Measurements from ENCODE around the gene COG7. TPM values are rescaled to one million over a fixed set of nuclear protein-coding genes. Genes with fewer than 3 reads are reported as not detected.

Gene COG7
- total RNA-seq, 2 donors from 2014 or later, result 31.4 to 40.0 TPM

DNA sequence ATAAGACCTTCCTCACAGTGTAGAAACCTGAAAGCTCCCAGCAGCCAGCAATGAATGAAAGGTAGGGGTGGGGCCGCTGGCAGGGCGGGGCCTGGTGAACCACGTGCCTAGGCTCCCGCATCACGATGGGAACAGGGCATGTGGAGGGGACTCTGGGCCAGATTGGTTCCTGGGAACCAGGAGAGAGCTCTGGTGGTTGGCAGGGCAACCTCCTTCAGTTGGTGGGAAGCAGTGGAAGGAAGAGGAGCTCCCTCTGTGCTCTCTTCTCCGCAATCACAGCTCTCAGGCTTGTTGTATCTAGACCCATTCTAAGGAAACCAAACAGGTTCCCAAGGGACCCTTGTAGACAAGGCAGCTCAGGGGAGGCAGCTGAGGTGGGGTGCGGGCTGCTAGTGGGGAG lies 46.8 kb upstream of the COG7 start:
- Histone ChIP-seq H3K36me3 (no peaks in the 10 kb centered on the region), H3K4me3 (no peak overlapping the region), H3K4me1 (peaks cover 10% of the 10 kb centered on the region), H3K9ac (ENCODE audit: low read depth in 2 of 2, low read length in 2 of 2) (no peak overlapping the region), H3K9me3 (no peaks in the 10 kb centered on the region), H3K27ac (no peak overlapping the region), H3K27me3 (no peaks in the 10 kb centered on the region)
- intact Hi-C loops (cut with DNase I), result no loop called here
- DNase-seq, result no peak
- no peak for TF ChIP-seq CTCF (IDR thresholded peaks at IDR 0.05)

DNA sequence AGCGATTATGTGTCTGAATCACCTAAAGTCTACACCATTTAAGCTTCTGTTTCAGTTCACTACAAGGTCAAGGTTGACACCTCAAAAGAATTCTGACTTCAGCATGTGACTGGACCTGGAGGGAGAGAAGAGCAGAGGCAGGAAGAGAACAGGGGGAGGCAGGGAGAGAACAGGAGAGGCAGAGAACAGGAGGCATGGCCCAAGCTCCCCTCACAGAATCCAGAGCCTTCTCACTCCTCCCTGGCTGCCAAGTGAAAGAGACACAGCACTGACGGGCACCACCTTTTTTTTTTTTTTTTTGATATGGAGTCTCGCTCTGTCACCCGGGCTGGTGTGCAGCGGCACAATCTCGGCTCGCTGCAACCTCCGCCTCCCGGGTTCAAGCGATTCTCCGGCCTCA lies 45.9 kb upstream of the COG7 start:
- Histone ChIP-seq H3K9me3 (no peaks in the 10 kb centered on the region), H3K4me3 (no peak overlapping the region), H3K27ac (no peak overlapping the region), H3K36me3 (no peaks in the 10 kb centered on the region), H3K4me1 (peaks cover 6% of the 10 kb centered on the region), H3K9ac (ENCODE audit: low read depth in 2 of 2, low read length in 2 of 2) (no peak overlapping the region), H3K27me3 (no peaks in the 10 kb centered on the region)
- no peak for TF ChIP-seq CTCF (IDR thresholded peaks at IDR 0.05)
- intact Hi-C loops (cut with DNase I), result no loop called here
- DNase-seq, result no peak

DNA sequence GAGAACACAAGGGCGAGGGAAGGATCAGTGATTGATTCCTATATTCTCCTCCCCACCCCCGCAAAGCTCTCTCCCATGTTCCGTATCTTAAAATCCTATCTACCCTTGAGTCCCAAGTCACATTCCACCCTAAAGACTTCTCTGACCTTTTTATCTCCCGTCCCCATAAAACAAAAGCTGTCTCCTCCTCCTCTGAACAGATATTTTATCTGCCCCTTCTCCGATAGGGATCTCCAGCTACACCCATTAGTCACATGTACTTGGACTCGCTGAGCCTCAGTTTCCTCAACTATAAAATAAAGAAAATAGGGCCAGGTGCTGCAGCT lies 44.5 kb upstream of the COG7 start:
- H3K9me3 ChIP-seq, result no peaks in the 10 kb centered on the region
- DNase-seq, result no peak
- no peaks in the 10 kb centered on the region for H3K27me3 ChIP-seq
- no peak for TF ChIP-seq CTCF (IDR thresholded peaks at IDR 0.05)
- no peak overlapping the region for H3K27ac ChIP-seq
- peaks cover 6% of the 10 kb centered on the region for H3K4me1 ChIP-seq
- no peak overlapping the region for H3K9ac ChIP-seq (ENCODE audit: low read depth in 2 of 2, low read length in 2 of 2)
- no peaks in the 10 kb centered on the region for H3K36me3 ChIP-seq
- intact Hi-C loops (cut with DNase I), result no loop called here
- no peak overlapping the region for H3K4me3 ChIP-seq

- Histone ChIP-seq H3K9me3 (no peaks in the 10 kb centered on the region), H3K4me1 (peaks cover 6% of the 10 kb centered on the region), H3K27ac (no peak overlapping the region), H3K4me3 (no peak overlapping the region), H3K9ac (ENCODE audit: low read depth in 2 of 2, low read length in 2 of 2) (no peak overlapping the region), H3K36me3 (no peaks in the 10 kb centered on the region), H3K27me3 (no peaks in the 10 kb centered on the region)
- intact Hi-C loops (cut with DNase I), result no loop called here
- TF ChIP-seq CTCF (IDR thresholded peaks at IDR 0.05), result no peak
- DNase-seq, result no peak
Measured at GRCh38 chr16:23496821-23497542, 44.0 kb upstream of the COG7 start.

DNA sequence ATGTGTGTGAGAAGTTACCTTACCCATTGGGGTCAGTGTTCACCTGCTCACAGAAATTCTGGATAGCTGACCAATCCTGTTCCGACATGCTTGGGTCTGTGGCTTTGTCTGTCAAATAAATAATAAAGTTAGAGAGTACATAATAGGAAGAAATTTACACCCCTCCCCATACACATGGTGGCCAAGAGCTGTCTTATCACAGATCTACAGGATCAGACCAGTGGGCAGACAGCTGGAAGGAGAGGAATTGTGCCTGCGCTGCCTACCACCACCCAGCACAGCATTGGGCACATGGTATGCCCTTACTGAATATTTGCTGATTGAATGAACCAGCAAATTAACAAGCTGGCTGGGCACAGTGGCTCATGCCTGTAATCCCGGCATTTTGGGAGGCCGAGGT lies 42.7 kb upstream of the COG7 start:
- Histone ChIP-seq H3K27ac (no peak overlapping the region), H3K36me3 (peaks cover 5% of the 10 kb centered on the region), H3K9ac (ENCODE audit: low read depth in 2 of 2, low read length in 2 of 2) (no peak overlapping the region), H3K27me3 (no peaks in the 10 kb centered on the region), H3K9me3 (no peaks in the 10 kb centered on the region), H3K4me1 (peaks cover 6% of the 10 kb centered on the region), H3K4me3 (no peak overlapping the region)
- no peak for DNase-seq
- intact Hi-C loops (cut with DNase I), result no loop called here
- TF ChIP-seq CTCF (IDR thresholded peaks at IDR 0.05), result no peak
